T-helper 22 cell (primary cell): ENCODE measurements around the gene LRRTM4.
"Not testable (repeated sequence)": the region's sequence is repeated elsewhere in the genome, so short reads cannot be mapped to it uniquely, and the experiment has no call there.

ENCODE experiments used
- DNase-seq: peaks from one replicate; pipeline ENCODE4 v3.0.0-alpha.2; 2020; ENCODE audit warnings: low read depth

The LRRTM4 gene

GRCh38 chr2:76737607-76738006 is 784.6 kb downstream of the LRRTM4 start:
- no peak for DNase-seq

DNA sequence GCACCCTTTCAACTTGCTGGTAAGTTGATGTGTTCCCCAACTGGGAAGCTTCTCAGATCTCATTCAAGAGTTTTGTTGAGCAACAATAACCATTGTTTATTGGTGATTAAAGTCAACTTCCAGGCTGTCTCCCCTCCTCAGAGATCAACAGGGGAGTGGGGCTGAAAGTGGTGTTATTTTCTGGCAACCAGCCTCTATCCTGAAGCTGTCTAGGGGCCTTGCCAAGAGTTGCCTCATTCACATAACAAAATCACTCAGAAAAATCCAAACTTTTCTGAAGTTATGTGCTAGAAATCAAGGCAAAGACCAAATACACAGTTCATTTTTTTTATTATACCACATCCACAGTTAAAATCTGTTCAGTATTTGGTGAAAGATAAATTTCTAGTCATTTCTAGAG is 788.4 kb downstream of the LRRTM4 start:
- no peak for DNase-seq

DNA sequence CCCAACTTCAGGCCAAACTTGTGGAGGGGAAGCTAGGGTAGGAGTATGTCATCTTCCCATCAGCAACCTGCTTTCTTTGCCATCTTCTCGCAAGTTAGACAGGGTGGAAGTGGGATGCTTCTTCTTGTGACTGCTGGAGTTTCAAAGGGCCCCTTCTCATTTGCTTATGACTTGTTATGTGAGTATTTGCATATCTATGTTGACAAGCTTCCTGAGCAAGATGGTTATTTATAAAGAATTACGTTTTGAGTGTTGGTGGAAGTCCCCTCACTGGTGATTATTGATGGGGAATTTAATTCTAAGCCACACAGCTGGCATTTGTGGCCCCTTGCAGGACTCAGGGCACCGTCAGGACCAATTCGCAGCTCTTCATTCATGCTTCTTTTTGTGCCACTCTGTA is 791.0 kb downstream of the LRRTM4 start:
- DNase-seq: no peak

GRCh38 chr2:76730021-76730420 is 792.2 kb downstream of the LRRTM4 start:
- DNase-seq: no peak

GRCh38 chr2:76721226-76721625 is 801.0 kb downstream of the LRRTM4 start:
- DNase-seq: no peak

- no peak for DNase-seq
Observed at GRCh38 chr2:76713312-76713711, 808.9 kb downstream of the LRRTM4 start.

GRCh38 chr2:76711490-76711889 is 810.7 kb downstream of the LRRTM4 start:
- DNase-seq: no peak

DNA sequence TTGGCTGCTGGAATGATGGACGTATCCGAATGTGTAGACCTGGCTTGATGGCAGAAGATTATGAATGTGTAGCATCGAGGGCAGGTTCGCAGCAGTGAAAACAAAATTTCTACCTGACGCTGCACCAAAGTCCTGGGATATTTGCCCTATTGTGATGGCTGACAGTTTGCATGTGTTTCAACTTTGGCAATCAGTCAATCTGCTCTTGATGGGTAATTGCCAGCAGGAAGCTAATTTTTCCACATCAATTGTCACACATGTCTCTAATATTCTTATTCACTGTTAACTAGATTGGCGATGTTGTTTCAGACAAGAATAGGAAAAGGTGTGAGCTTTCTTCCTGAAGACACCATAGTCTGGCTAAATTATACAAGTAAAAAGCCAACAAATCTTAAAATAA is 821.3 kb downstream of the LRRTM4 start:
- no peak for DNase-seq

DNA sequence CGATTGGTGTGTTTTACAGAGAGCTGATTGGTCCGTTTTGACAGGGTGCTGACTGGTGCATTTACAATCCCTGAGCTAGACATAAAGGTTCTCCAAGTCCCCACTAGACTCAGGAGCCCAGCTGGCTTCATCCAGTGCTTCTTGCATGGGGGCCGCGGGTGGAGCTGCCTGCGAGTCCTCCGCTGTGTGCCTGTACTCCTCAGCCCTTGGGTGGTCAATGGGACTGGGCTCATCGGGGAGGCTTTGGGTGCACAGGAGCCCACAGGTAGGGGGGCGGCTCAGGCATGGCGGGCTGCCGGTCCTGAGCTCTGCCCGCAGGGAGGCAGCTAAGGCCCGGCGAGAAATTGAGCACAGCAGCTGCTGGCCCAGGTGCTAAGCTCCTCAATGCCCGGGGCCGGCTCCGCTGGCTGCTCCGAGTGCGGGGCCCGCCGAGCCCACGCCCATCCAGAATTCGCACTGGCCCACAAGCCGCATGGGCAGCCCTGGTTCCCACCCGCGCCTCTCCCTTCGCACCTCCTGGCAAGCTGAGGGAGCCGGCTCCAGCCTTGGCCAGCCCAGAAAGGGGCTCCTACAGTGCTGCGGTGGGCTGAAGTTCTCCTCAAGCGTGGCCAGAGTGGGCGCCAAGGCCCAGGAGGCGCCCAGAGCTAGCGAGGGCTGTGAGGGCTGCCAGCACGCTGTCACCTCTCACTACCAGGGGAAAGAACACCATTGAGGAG is 824.0 kb downstream of the LRRTM4 start:
- not testable (repeated sequence) for DNase-seq
